Vagina (tissue), 2 donors: Measurements from ENCODE around the gene TLE3. TPM values are rescaled to one million over a fixed set of nuclear protein-coding genes. Genes with fewer than 3 reads are reported as not detected.

ENCODE experiments used
- DNase-seq, 2 donors: peaks; one replicate each; pipeline ENCODE4 v3.0.0-alpha.2; 2017; ENCODE audit errors: extremely low spot score in 2 of 2
- H3K27ac ChIP-seq: fragments of 200-600 bp; sonication (generic); one replicate; pipeline ENCODE4 v1.5.1; 2019
- H3K27me3 ChIP-seq: fragments of 200-600 bp; sonication (generic); one replicate; pipeline ENCODE4 v1.5.1; 2019
- H3K36me3 ChIP-seq, 2 donors: fragments of 200-600 bp; sonication (generic); one replicate each; pipeline ENCODE4 v1.5.1; 2017 to 2019
- H3K4me1 ChIP-seq: fragments of 200-600 bp; sonication (generic); one replicate; pipeline ENCODE4 v1.5.1; 2019
- H3K4me3 ChIP-seq, 2 donors: fragments of 200-600 bp; sonication (generic); 1 replicate in 1 of 2; 2 replicates in 1 of 2; pipeline ENCODE4 v1.5.1; 2016 to 2019
- H3K9me3 ChIP-seq: fragments of 200-600 bp; sonication (generic); one replicate; pipeline ENCODE4 v1.5.1; 2019
- POLR2A ChIP-seq, 2 donors: fragments of 450-650 bp; IDR thresholded peaks; one replicate each; pipeline ENCODE4 v1.6.1; 2017; ENCODE audit warnings: antibody characterized with exemption in 2 of 2, mild to moderate bottlenecking in 2 of 2, moderate library complexity in 2 of 2
- POLR2AphosphoS5 ChIP-seq, 2 donors: sonication (generic); formaldehyde crosslinking; IDR thresholded peaks; one replicate each; pipeline ENCODE4 v1.9.0; 2017; ENCODE audit warnings: antibody characterized with exemption in 2 of 2, mild to moderate bottlenecking in 2 of 2, low read depth in 1 of 2; ENCODE audit not compliant: insufficient read depth in 1 of 2
- intact Hi-C: fragments of 100-400 bp; cut with DNase I; formaldehyde crosslinking; loops from one replicate; pipeline ENCODE4 v1.15.1; 2023
- total RNA-seq: library from RNA; depleted of rRNA; stranded (reverse); fragments of >200 nt; gene quantifications from one replicate; pipeline ENCODE4 v1.2.3, GENCODE V29; 2016
- TF ChIP-seq, protein P1 (sequence below), 3 experiments: fragments of 450-650 bp in 2 of 3; fragments of 200-600 bp in 1 of 3; sonication (generic) in 1 of 3; IDR thresholded peaks; one replicate each; pipeline ENCODE4 v1.5.1; 2017 to 2019; ENCODE audit warnings: antibody characterized with exemption in 3 of 3, mild to moderate bottlenecking in 2 of 3, moderate library complexity in 2 of 3

Gene TLE3
- total RNA-seq, 1 donor from 2014 or later = 64.6 TPM

DNA sequence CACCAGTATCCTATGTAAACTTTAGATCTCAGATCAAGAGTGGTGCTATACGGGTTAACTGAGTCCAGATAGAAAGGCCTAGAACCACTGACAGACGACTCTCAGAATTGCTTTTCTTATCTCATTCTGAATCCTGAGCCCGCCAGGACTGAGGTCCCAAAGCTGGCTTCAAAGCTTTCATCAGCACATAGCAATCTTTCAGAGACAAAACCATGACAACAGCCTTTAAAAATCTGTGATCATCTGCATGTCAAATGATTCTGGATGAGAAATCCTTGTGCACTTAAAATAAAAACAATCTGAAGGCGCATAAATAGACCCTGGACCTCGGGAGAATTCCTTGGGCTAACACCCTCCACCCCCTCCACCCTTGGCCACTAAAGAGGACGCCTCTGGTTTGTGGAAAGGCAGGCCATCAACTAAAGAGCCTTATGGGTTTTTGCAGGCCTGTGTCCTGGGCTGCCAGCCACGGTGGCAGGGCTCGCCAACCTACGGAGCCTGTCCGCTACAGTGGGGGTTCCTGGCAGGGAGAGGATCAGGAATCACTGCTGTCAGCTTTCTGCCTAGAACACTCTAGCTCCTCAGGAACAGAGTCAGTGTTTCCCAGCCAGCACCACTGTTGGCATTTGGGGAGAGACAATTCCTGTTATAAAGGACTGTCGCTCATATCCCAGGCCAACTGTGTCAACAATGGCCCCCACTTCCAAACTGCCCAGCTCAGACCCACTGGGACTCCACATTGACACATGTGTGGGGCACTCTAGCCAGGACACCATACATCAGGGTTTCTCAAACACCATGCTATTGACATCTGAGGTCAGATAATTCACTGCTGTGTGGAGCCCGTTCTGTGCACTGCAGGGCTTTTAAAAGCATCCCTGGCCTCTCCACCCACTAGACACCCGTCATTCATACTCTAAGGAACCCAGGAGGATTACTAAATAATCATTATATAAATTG lies 20.2 kb downstream of the TLE3 start:
- intact Hi-C loops = no loop called here
- peaks cover 46% of the 10 kb centered on the region for H3K4me1 ChIP-seq

DNA sequence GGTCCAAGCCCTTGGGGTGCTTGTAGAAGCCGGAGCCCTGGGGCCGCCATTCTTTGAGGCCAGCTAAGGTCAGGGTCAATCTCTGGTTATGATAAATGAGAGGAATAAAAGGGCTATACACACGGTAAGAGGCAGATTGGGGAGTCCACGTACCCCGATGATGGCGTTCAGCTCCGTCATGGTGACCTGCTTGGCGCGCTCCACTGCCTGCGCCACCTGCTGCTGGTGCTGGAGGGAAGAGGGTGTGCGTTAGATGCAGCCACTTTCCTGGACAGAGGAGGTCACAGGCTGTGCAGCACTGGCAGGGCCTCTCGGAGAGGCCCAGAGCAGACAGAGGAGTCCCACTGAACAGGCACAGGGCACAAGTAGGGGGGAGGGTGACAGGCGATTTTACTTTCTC lies 23.3 kb downstream of the TLE3 start:
- no peak for DNase-seq
- Histone ChIP-seq H3K27ac (no peak overlapping the region), H3K36me3 (peaks cover 0 to 63% of the 10 kb centered on the region in 2 donors), H3K9me3 (no peaks in the 10 kb centered on the region), H3K4me1 (peaks cover 31% of the 10 kb centered on the region), H3K4me3 (no peak overlapping the region), H3K27me3 (no peaks in the 10 kb centered on the region)
- intact Hi-C loops = no loop called here
- TF ChIP-seq, protein P1, sequence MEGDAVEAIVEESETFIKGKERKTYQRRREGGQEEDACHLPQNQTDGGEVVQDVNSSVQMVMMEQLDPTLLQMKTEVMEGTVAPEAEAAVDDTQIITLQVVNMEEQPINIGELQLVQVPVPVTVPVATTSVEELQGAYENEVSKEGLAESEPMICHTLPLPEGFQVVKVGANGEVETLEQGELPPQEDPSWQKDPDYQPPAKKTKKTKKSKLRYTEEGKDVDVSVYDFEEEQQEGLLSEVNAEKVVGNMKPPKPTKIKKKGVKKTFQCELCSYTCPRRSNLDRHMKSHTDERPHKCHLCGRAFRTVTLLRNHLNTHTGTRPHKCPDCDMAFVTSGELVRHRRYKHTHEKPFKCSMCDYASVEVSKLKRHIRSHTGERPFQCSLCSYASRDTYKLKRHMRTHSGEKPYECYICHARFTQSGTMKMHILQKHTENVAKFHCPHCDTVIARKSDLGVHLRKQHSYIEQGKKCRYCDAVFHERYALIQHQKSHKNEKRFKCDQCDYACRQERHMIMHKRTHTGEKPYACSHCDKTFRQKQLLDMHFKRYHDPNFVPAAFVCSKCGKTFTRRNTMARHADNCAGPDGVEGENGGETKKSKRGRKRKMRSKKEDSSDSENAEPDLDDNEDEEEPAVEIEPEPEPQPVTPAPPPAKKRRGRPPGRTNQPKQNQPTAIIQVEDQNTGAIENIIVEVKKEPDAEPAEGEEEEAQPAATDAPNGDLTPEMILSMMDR (IDR thresholded peaks at IDR 0.05) = no peak
- TF ChIP-seq POLR2A (IDR thresholded peaks at IDR 0.05) = no peak
- no peak for TF ChIP-seq POLR2AphosphoS5 (IDR thresholded peaks at IDR 0.05; ENCODE audit: insufficient read depth in 1 of 2, low read depth in 1 of 2)

More for the DNA sequence above, 20.2 kb downstream of the TLE3 start:
- TF ChIP-seq, protein P1 (IDR thresholded peaks at IDR 0.05) = no peak
- no peak for TF ChIP-seq POLR2A (IDR thresholded peaks at IDR 0.05)
- no peak for TF ChIP-seq POLR2AphosphoS5 (IDR thresholded peaks at IDR 0.05; ENCODE audit: insufficient read depth in 1 of 2, low read depth in 1 of 2)
- Histone ChIP-seq H3K27ac (no peak overlapping the region), H3K4me3 (no peak overlapping the region), H3K27me3 (no peaks in the 10 kb centered on the region), H3K9me3 (no peaks in the 10 kb centered on the region), H3K36me3 (peaks cover 0 to 57% of the 10 kb centered on the region in 2 donors)
- DNase-seq = no peak

DNA sequence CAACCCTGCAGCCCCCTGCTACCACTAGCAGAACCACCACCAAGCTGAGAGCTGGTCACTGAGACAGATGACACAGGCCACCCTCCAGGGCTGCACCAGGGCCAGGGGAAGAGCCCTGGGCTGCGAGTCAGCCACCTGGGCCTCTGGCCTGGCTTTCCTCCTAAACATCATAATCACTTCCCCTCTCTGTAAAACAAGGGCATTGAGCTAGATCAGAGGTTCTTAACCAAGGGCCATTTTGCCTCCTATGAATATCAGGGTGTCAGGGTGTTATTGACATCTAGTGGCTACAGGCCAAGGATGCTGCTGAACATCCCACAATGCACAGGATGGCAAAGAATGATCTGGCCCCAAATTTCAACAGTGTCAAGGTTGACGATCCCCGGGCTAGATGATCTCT lies 25.2 kb downstream of the TLE3 start:
- H3K4me1 ChIP-seq = peaks cover 12% of the 10 kb centered on the region
- H3K36me3 ChIP-seq = peaks cover 0 to 78% of the 10 kb centered on the region in 2 donors
- H3K27ac ChIP-seq = no peak overlapping the region
- no peaks in the 10 kb centered on the region for H3K9me3 ChIP-seq
- H3K4me3 ChIP-seq = no peak overlapping the region
- intact Hi-C loops = no loop called here
- H3K27me3 ChIP-seq = no peaks in the 10 kb centered on the region
- no peak for TF ChIP-seq POLR2A (IDR thresholded peaks at IDR 0.05)
- no peak for DNase-seq

DNA sequence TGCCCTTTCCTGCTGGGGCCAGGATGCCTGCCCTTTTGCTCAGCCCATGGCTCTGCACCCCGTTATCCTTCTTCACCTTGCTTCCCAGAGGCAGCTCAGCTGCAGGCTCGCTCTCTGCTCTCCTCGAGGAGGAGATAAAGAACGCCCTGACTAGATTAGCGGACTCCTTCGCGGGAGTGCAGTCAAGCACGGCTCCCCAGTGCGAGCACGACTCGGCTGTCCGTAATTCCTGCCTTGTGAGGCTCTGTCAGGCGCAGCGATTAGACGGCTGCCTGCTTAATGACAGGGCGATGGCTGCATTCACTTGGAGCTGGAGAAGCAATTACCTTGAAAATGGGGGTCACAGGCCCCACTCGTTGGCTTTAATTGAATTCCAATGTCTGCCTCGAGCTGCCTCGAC lies 25.9 kb downstream of the TLE3 start:
- intact Hi-C loops = no loop called here
- Histone ChIP-seq H3K9me3 (no peaks in the 10 kb centered on the region), H3K27me3 (no peaks in the 10 kb centered on the region), H3K4me1 (peaks cover 7% of the 10 kb centered on the region), H3K36me3 (peaks cover 0 to 78% of the 10 kb centered on the region in 2 donors), H3K27ac (no peak overlapping the region), H3K4me3 (no peak overlapping the region)
- no peak for DNase-seq
- TF ChIP-seq POLR2AphosphoS5 (IDR thresholded peaks at IDR 0.05; ENCODE audit: insufficient read depth in 1 of 2, low read depth in 1 of 2) = no peak
- TF ChIP-seq, protein P1 (IDR thresholded peaks at IDR 0.05) = no peak
- TF ChIP-seq POLR2A (IDR thresholded peaks at IDR 0.05) = no peak

DNA sequence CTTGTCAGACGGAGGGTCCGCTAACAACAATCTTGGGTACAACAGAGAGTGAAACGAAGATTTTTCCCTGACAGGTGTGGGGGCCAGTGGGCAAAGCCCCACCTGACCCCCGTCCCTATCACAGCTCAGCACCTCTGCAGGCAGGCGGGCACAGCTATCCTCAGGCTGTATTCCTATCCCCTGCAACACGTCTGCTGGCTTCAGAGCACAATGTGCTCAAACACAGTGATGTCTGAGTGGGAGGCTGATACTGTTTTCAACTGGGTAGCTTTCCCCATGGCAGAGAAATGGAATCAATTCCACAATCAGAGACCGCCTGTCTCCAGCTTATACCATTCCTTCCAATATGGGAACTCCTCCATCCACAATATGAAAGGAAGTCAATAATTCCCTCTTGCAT lies 28.0 kb downstream of the TLE3 start:
- no peak overlapping the region for H3K4me3 ChIP-seq
- intact Hi-C loops = no loop called here
- no peak overlapping the region for H3K27ac ChIP-seq
- TF ChIP-seq POLR2AphosphoS5 (IDR thresholded peaks at IDR 0.05; ENCODE audit: insufficient read depth in 1 of 2, low read depth in 1 of 2) (no peak), POLR2A (IDR thresholded peaks at IDR 0.05) (no peak)
- TF ChIP-seq, protein P1 (IDR thresholded peaks at IDR 0.05) = no peak
- H3K36me3 ChIP-seq = peaks cover 0 to 75% of the 10 kb centered on the region in 2 donors
- peaks cover 10% of the 10 kb centered on the region for H3K4me1 ChIP-seq
- H3K27me3 ChIP-seq = no peaks in the 10 kb centered on the region
- no peaks in the 10 kb centered on the region for H3K9me3 ChIP-seq
- no peak for DNase-seq
